Left colon (tissue), 2 donors: ENCODE results near the gene IFNLR1. TPM values are rescaled to one million over a fixed set of nuclear protein-coding genes. Genes with fewer than 3 reads are reported as not detected.
A peak's percentile ranks its signal among the peaks of the same experiment; 100 is the strongest.

Source experiments
- ATAC-seq: fragments of 200-7000 bp; cut with Tn5 transposase; one replicate; pipeline ENCODE4 v1.9.1; 2020; ENCODE audit warnings: mild to moderate bottlenecking, moderate library complexity
- DNase-seq, 2 donors: peaks; one replicate each; pipeline ENCODE4 v3.0.0-alpha.2; 2020
- intact Hi-C, 2 donors: fragments of 100-400 bp; cut with DNase I in 1 of 2; cut with micrococcal nuclease in 1 of 2; formaldehyde crosslinking; loops; one replicate each; pipeline versions ENCODE4 v1.11.2 to v1.14.0; 2022; cut with DNase I, micrococcal nuclease
- total RNA-seq, 2 donors: library from RNA; stranded (reverse); fragmentation: NEBNext Ultra II Directional; extraction: Animal tissue kit (Norgen Biotek cat#: 25700); gene quantifications; one replicate each; pipeline ENCODE4 v1.2.1, GENCODE V29; 2021
- donor health status: DM: no; HTN: no; CAD: no.
- donor health status: DM: yes; HTN: yes; CAD: no.

IFNLR1 gene
- total RNA-seq, 2 donors from 2014 or later, result 11.3 to 23.2 TPM

GRCh38 chr1:24138476-24139221 is 48.4 kb downstream of the IFNLR1 start:
- intact Hi-C loops, result no loop called here
- ATAC-seq (no peak), DNase-seq (no peak)

- intact Hi-C loops, result no loop called here
- DNase-seq (no peak), ATAC-seq (no peak)
These were observed 50.0 kb downstream of the IFNLR1 start for GRCh38 chr1:24136956-24137539.

GRCh38 chr1:24134376-24134775 is 52.7 kb downstream of the IFNLR1 start:
- intact Hi-C loops, result no loop called here
- DNase-seq (peak in 1 of 2 donors; percentile 13), ATAC-seq (no peak)

- no peak for ATAC-seq
- intact Hi-C loops, result no loop called here
- DNase-seq, result no peak
These were observed 53.3 kb downstream of the IFNLR1 start for GRCh38 chr1:24133819-24134218.

- intact Hi-C loops, result no loop called here
- DNase-seq, result no peak
- ATAC-seq, result no peak
These were observed 56.7 kb downstream of the IFNLR1 start for GRCh38 chr1:24130385-24130784.

GRCh38 chr1:24127801-24128363 is 59.2 kb downstream of the IFNLR1 start:
- DNase-seq, result no peak
- intact Hi-C loops, result no loop called here
- ATAC-seq, result peak; percentile 56

- intact Hi-C loops, result no loop called here
- DNase-seq, result peak in 1 of 2 donors; percentile 0
- ATAC-seq, result no peak
These were observed 59.8 kb downstream of the IFNLR1 start for GRCh38 chr1:24127134-24127800.

GRCh38 chr1:24126672-24127023 is 60.4 kb downstream of the IFNLR1 start:
- intact Hi-C loops, result no loop called here
- no peak for ATAC-seq
- DNase-seq, result peak in 1 of 2 donors; percentile 4

- DNase-seq (peak in 1 of 2 donors; percentile 14), ATAC-seq (no peak)
- intact Hi-C loops, result no loop called here
These were observed 60.9 kb downstream of the IFNLR1 start for GRCh38 chr1:24126018-24126671.

- no peak for ATAC-seq
- peak in 1 of 2 donors; percentile 12 for DNase-seq
- intact Hi-C loops, result no loop called here
These were observed 61.6 kb downstream of the IFNLR1 start for GRCh38 chr1:24125456-24125855.

GRCh38 chr1:24124980-24125379 is 62.1 kb downstream of the IFNLR1 start:
- no peak for DNase-seq

GRCh38 chr1:24123611-24124010 is 63.5 kb downstream of the IFNLR1 start:
- intact Hi-C loops, result no loop called here
- no peak for ATAC-seq
- DNase-seq, result peak in 1 of 2 donors; percentile 15

More at GRCh38 chr1:24124980-24125379, 62.1 kb downstream of the IFNLR1 start:
- intact Hi-C loops, result no loop called here
- ATAC-seq, result no peak

- intact Hi-C loops, result no loop called here
- ATAC-seq, result no peak
- peak in 1 of 2 donors; percentile 14 for DNase-seq
These were observed 64.3 kb downstream of the IFNLR1 start for GRCh38 chr1:24122776-24123175.

GRCh38 chr1:24121406-24121805 is 65.7 kb downstream of the IFNLR1 start:
- ATAC-seq (no peak), DNase-seq (no peak)
- intact Hi-C loops, result no loop called here

- ATAC-seq (no peak), DNase-seq (no peak)
- intact Hi-C loops, result no loop called here
These were observed 66.1 kb downstream of the IFNLR1 start for GRCh38 chr1:24120965-24121364.

- intact Hi-C loops, result no loop called here
- ATAC-seq, result peak; percentile 69
- DNase-seq, result peak; percentile 66 to 84
These were observed 67.0 kb downstream of the IFNLR1 start for GRCh38 chr1:24119859-24120756.

GRCh38 chr1:24119489-24119858 is 67.6 kb downstream of the IFNLR1 start:
- intact Hi-C loops, result no loop called here
- DNase-seq (no peak), ATAC-seq (peak; percentile 34)
